Activated CD4-positive, alpha-beta T cell treated with anti-CD3 and anti-CD28 coated beads, Interleukin-2, amount 10 ng/mL, durations not matched to agents 7 days and 5 days (primary cell): ENCODE data around the gene TNNC2. TPM values are rescaled to one million over a fixed set of nuclear protein-coding genes. Genes with fewer than 3 reads are reported as not detected.
"Not testable (repeated sequence)": the region's sequence is repeated elsewhere in the genome, so short reads cannot be mapped to it uniquely, and the experiment has no call there.

Experiments
- CTCF ChIA-PET: fragments of 350-600 bp; sonication (Branson Sonifier 250); formaldehyde crosslinking; loops from one replicate; lab custom pipeline; 2021; ENCODE audit warnings: antibody characterized with exemption; lab: Charles Lee
- POLR2A ChIA-PET: fragments of 350-600 bp; sonication (Branson Sonifier 250); formaldehyde crosslinking; loops from one replicate; lab custom pipeline; 2021; ENCODE audit warnings: antibody characterized with exemption; lab: Charles Lee
- DNase-seq: peaks from one replicate; pipeline ENCODE4 v3.0.0-alpha.2; 2020
- H3K27ac Mint-ChIP-seq: one replicate; pipeline ENCODE4 v1.8.0; 2021; ENCODE audit warnings: mild to moderate bottlenecking, moderate library complexity, mixed read lengths
- H3K27me3 Mint-ChIP-seq: one replicate; pipeline ENCODE4 v1.8.0; 2021; ENCODE audit warnings: mixed read lengths
- H3K36me3 Mint-ChIP-seq: one replicate; pipeline ENCODE4 v1.8.0; 2021; ENCODE audit warnings: low read depth, mixed read lengths
- H3K4me1 Mint-ChIP-seq: one replicate; pipeline ENCODE4 v1.8.0; 2021; ENCODE audit warnings: mixed read lengths
- H3K4me3 Mint-ChIP-seq: one replicate; pipeline ENCODE4 v1.8.0; 2021; ENCODE audit warnings: mild to moderate bottlenecking, moderate library complexity, mixed read lengths
- H3K9me3 Mint-ChIP-seq: one replicate; pipeline ENCODE4 v1.8.0; 2021; ENCODE audit warnings: mixed read lengths
- total RNA-seq, 2 experiments: library from RNA; stranded (reverse); gene quantifications; one replicate each; pipeline ENCODE4 v1.2.3, GENCODE V29; 2021

The TNNC2 gene
- total RNA-seq, 2 experiments from 2014 or later, result not detected

DNA sequence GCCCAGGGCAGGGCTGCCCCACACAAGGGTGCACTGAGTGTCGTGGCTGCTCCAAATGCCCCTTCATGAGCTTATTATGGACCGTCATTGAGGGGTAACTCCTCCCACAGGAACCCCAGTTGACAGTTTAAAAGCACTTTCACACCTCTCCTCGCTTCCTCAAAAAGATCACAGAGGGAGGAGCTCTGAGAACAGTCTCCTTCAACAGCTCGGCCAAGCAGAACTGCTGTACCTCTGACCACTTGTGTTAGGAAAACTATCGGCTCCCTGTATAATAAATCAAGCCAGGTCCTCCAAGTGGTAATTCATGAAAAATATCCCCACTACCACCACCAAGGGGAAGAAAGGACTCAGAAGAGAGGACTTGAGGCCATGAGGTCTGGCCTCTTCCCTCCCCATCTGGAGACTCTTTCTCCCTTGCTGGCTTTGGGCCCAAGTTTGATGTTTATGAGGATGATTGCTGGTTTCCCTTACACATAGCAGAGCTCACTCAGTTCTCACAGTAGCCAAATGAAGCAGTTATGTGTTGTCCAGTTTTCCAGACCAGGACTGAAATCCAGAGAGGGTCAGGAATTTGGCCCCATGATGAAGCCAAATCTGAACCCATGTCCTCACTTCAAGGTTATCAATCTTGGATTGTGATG lies 15.2 kb upstream of the TNNC2 start:
- no peaks in the 10 kb centered on the region for H3K27me3 Mint-ChIP-seq
- ChIA-PET POLR2A (interaction anchor here (0.6 kb wide), 1 partner anchor 42 kb away, joined by 3 read pairs; no protein-coding TSS in a partner anchor), CTCF (interaction anchor here (0.8 to 1.4 kb wide), 4 partner anchors 10 to 15 kb away, joined by 3 to 6 read pairs (median 3); partner anchors contain the start of genes ACOT8 and ZSWIM3)
- peaks cover 12% of the 10 kb centered on the region for H3K36me3 Mint-ChIP-seq
- no peak overlapping the region for H3K4me3 Mint-ChIP-seq
- no peaks in the 10 kb centered on the region for H3K9me3 Mint-ChIP-seq
- no peak overlapping the region for H3K27ac Mint-ChIP-seq
- DNase-seq, result no peak
- no peaks in the 10 kb centered on the region for H3K4me1 Mint-ChIP-seq

DNA sequence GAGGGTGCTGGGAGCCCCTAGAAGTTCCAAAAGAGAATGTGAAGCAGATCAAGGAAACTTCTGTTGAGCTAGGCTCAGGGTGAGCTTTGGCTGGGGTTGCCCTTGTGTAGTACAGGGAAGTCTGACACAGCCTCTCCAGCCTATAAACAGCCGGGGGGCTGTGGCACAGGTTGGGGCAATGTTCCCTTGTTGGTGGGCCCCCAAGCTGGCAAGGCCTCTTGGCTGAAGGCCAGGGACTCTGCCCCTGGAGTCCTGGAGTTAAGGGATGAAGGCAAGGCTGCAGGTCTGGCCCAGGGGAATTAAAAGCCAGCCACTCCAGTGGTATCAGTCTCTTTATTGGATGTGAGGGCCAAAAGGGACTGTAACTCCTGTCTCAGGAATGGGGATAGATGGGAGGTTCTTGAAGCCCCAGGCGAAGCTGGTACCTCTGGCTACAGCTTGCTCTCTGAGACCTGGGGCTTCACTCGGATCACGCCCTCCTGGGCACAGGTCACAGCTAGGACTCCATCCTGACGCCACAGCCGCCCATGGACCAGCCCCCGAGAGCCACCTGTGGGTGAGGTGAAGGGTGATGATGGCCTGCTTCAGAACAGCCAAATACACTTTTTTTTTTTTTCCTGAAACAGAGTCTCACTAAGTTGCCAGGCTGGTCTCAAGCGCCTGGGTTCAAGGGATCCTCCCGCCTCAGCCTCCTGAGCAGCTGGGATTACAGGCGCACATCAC lies 14.5 kb upstream of the TNNC2 start:
- no peak overlapping the region for H3K27ac Mint-ChIP-seq
- no peaks in the 10 kb centered on the region for H3K4me1 Mint-ChIP-seq
- no peak for DNase-seq
- H3K4me3 Mint-ChIP-seq, result no peak overlapping the region
- ChIA-PET POLR2A (interaction anchor here (0.6 kb wide), 1 partner anchor 42 kb away, joined by 3 read pairs; no protein-coding TSS in a partner anchor), CTCF (interaction anchor here (0.8 to 2.4 kb wide), 6 partner anchors 11 to 74 kb away, joined by 3 to 6 read pairs (median 4); partner anchors contain the start of genes CTSA and NEURL2)
- no peaks in the 10 kb centered on the region for H3K9me3 Mint-ChIP-seq
- peaks cover 12% of the 10 kb centered on the region for H3K36me3 Mint-ChIP-seq
- H3K27me3 Mint-ChIP-seq, result no peaks in the 10 kb centered on the region

DNA sequence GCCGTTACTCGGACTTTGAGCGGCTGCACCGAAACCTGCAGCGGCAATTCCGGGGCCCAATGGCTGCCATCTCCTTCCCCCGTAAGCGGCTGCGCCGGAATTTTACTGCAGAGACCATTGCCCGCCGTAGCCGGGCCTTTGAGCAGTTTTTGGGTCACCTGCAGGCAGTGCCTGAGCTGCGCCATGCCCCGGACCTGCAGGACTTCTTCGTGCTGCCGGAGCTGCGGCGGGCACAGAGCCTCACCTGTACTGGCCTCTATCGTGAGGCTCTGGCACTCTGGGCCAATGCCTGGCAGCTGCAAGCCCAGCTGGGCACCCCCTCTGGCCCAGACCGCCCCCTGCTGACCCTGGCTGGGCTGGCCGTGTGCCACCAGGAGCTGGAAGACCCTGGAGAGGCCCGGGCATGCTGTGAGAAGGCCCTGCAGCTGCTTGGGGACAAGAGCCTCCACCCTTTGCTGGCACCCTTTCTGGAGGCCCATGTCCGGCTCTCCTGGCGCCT lies 13.6 kb upstream of the TNNC2 start:
- H3K4me3 Mint-ChIP-seq, result no peak overlapping the region
- H3K36me3 Mint-ChIP-seq, result peaks cover 9% of the 10 kb centered on the region
- no peak for DNase-seq
- POLR2A ChIA-PET, result no interaction called here
- CTCF ChIA-PET, result interaction anchor here (0.8 to 2.4 kb wide), 4 partner anchors 23 to 75 kb away, joined by 3 to 6 read pairs (median 4); partner anchors contain the start of genes CTSA and NEURL2
- no peaks in the 10 kb centered on the region for H3K4me1 Mint-ChIP-seq
- H3K9me3 Mint-ChIP-seq, result no peaks in the 10 kb centered on the region
- no peak overlapping the region for H3K27ac Mint-ChIP-seq
- no peaks in the 10 kb centered on the region for H3K27me3 Mint-ChIP-seq

DNA sequence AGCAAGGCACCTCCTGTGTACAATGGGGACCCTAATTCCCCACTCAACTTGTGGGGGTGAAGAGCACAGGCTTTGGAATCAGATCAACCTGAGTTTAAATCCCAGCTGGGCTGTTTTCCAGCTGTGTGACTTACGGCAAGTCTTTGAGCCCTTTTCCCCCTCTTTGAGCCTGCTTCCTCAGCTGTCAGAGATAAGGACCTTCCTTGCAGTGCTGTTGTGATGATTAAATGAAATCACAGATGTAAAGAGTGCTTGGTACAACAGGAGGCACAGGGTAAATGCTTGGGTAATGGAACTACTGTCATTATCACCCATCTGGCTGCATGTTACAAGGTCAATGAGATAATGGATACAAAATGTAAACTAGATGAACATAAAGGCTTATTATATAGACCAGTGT lies 9.7 kb upstream of the TNNC2 start:
- ChIA-PET CTCF (interaction anchor here (0.7 to 1.0 kb wide), 2 partner anchors 19 to 132 kb away, joined by 3 to 8 read pairs; no protein-coding TSS in a partner anchor), POLR2A (no interaction called here)
- DNase-seq, result no peak
- Mint-ChIP-seq H3K36me3 (no peaks in the 10 kb centered on the region), H3K4me3 (no peak overlapping the region), H3K27me3 (no peaks in the 10 kb centered on the region), H3K27ac (no peak overlapping the region), H3K4me1 (peaks cover 11% of the 10 kb centered on the region), H3K9me3 (no peaks in the 10 kb centered on the region)

DNA sequence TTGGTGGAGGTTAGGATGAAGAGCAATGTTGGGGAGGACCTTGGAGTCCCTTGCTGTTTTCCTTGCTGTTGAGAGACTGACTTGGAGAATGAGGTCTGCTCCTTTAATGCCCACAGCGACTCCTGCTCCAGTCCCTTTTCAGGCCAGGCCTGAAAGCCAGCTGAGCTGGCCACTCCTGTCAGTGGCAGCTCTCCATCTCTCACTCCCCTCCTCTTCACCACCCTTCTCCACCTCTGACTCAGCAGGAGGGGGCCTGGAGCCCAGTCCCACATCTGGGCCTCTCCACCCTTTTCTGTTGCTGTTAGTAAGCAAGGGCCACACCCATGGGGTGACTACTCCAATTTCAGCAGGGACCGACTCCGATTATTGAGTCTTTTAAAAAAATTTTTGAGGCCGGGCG lies 8.7 kb upstream of the TNNC2 start:
- CTCF ChIA-PET, result no interaction called here

DNA sequence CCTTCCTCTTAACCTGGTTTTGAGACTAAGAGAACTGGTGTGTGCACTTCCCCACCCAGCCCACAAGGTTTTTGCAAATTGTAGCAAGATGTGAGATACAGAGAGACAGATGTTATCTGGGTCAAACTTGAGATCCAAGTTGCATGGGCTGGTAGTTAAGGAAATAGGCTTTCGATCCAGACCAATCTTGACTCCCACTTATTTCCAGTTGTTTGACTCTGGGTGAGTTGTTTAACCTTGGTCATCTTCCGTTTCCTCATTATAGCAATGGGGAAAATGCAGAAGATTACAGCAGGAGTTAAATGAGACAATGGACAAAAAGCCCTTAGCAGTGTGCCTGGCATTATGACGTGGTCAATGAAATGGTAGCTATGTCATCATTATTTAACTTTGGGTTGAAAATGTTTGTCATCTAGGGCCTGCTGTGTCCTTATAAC lies 8.2 kb upstream of the TNNC2 start:
- Mint-ChIP-seq H3K4me1 (peaks cover 11% of the 10 kb centered on the region), H3K9me3 (no peaks in the 10 kb centered on the region), H3K27me3 (peaks cover under 1% of the 10 kb centered on the region), H3K36me3 (no peaks in the 10 kb centered on the region), H3K4me3 (peak overlapping the region; percentile 36), H3K27ac (no peak overlapping the region)
- CTCF ChIA-PET, result no interaction called here
- POLR2A ChIA-PET, result no interaction called here
- no peak for DNase-seq

More for the DNA sequence above, 8.7 kb upstream of the TNNC2 start:
- no peak overlapping the region for H3K4me3 Mint-ChIP-seq
- H3K36me3 Mint-ChIP-seq, result no peaks in the 10 kb centered on the region
- H3K9me3 Mint-ChIP-seq, result no peaks in the 10 kb centered on the region
- peaks cover 11% of the 10 kb centered on the region for H3K4me1 Mint-ChIP-seq
- no peak for DNase-seq
- H3K27ac Mint-ChIP-seq, result no peak overlapping the region
- POLR2A ChIA-PET, result no interaction called here
- H3K27me3 Mint-ChIP-seq, result no peaks in the 10 kb centered on the region

DNA sequence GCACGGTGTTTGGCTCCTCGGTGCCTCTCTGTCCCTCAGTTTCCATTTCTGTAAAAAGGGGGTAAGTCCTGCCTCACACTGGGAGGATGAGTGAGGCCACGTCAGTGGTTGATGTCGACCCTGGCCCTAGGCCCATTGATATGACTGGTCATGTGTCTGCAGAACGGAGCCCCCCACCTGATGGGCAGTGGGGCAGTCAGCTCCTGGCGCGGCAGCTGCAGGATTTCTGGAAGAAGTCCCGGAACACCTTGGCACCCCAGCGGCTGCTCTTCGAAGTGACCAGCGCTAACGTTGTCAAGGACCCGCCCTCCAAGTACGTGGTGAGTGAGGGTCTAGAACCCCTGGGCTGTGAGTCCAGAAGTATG lies 7.7 kb upstream of the TNNC2 start:
- Mint-ChIP-seq H3K4me3 (peak overlapping the region; percentile 36), H3K9me3 (no peaks in the 10 kb centered on the region), H3K4me1 (peaks cover 11% of the 10 kb centered on the region), H3K36me3 (no peaks in the 10 kb centered on the region), H3K27ac (no peak overlapping the region), H3K27me3 (peaks cover 2% of the 10 kb centered on the region)
- no peak for DNase-seq
- POLR2A ChIA-PET, result no interaction called here
- CTCF ChIA-PET, result no interaction called here

DNA sequence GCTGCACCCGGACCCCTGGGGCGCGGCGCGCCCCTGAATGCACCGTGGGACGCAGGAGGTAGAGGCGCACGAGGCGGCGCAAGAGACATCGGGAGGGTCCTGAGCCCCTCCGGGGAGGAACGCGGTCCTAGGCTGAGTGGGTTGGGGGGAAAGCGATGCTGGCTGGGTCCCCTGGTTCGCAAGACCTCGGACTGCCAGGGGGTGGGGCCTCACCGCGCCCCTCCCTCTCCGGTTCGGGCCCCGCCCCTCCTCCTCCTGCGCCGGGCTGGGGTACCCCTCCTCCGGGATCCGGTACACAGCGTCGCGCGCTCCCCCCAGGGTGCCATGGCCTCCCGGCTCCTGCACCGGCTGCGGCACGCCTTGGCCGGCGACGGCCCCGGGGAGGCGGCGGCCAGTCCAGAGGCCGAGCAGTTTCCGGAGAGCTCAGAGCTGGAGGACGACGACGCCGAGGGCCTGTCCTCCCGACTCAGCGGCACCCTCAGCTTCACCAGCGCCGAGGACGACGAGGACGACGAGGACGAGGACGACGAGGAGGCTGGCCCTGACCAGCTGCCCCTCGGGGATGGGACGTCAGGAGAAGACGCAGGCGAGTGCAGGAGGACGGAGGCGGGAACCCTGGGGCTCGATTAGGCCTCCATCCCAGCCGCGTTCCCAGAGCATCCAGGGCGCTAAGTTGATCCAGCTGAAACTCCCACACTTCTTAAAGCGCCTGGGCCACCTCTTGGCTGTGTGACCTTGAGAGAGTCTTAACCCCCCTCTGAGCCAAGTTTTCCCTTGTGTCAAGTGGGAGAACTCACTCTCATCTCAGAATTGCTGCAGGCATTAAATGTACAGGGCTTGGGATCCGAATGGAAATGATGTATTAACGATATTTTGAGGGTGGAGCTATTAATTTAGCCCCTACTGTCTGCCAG lies 7.0 kb upstream of the TNNC2 start:
- peaks cover 11% of the 10 kb centered on the region for H3K4me1 Mint-ChIP-seq
- no peak overlapping the region for H3K27ac Mint-ChIP-seq
- DNase-seq, result peak; percentile 25
- H3K27me3 Mint-ChIP-seq, result peaks cover 2% of the 10 kb centered on the region
- no peaks in the 10 kb centered on the region for H3K36me3 Mint-ChIP-seq
- ChIA-PET CTCF (interaction anchor here (1.4 kb wide), 1 partner anchor 62 kb away, joined by 3 read pairs; no protein-coding TSS in a partner anchor), POLR2A (interaction anchor here (0.9 kb wide), 1 partner anchor 21 kb away, joined by 4 read pairs; the partner anchor contains the start of gene UBE2C)
- H3K4me3 Mint-ChIP-seq, result peak overlapping the region; percentile 72
- no peaks in the 10 kb centered on the region for H3K9me3 Mint-ChIP-seq

DNA sequence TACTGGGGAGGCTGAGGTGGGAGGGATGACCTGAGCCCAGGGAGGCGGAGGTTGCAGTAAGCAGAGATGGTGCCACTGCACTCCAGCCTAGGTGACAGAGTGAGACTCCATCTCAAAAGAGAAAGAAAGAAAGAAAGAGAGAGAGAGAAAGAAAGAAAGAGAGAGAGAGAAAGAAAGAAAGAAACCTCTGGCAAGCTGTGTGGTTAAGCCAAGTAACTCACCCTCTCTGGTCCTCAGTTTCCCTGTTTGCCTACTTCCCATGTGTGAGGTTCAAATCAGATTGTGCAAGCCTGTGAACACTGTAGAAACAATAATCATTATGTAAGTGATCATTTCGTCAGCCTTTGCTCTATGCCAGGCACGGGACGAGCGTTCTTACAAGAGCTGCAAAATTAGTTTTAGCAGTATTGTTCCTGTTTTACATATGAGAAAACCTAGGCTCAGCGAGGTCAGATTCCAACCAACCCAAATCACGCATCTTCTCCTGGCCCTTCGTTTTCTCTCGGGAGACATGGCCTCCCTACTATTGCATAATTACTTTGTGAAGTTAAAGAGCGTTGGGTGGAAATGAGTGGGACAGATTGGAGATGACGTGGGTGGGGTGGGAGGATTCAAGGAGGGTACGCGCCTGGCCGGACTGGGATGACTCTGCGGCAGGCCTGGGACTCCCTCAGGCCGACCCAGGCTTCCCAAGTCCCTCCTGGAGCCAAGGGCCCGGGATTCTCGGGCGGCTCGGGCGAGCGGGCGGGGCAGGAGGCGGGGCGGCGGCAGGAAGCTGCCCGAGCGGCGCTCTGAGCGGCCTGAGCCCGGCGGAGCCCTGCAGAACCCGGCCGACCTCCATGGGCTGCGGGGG lies 6.1 kb upstream of the TNNC2 start, which contains the start of gene SNX21:
TSS of gene SNX21 (plus strand) at position 770 of the 853 bp plus-strand sequence. CDS start 121 bp downstream, outside the sequence.
- H3K9me3 Mint-ChIP-seq, result no peaks in the 10 kb centered on the region
- peaks cover 2% of the 10 kb centered on the region for H3K27me3 Mint-ChIP-seq
- ChIA-PET POLR2A (interaction anchor here (0.9 kb wide), 1 partner anchor 20 kb away, joined by 4 read pairs; the partner anchor contains the start of gene UBE2C), CTCF (interaction anchor here (1.2 to 1.4 kb wide), 2 partner anchors 9 to 63 kb away, joined by 3 to 5 read pairs; no protein-coding TSS in a partner anchor)
- peak within 1 kb of the TSS; percentile 72 for H3K4me3 Mint-ChIP-seq
- peak within 1 kb of the TSS; percentile 52 for H3K27ac Mint-ChIP-seq
- no peaks in the 10 kb centered on the region for H3K36me3 Mint-ChIP-seq
- DNase-seq, result peak; percentile 18
- peaks cover 11% of the 10 kb centered on the region for H3K4me1 Mint-ChIP-seq

DNA sequence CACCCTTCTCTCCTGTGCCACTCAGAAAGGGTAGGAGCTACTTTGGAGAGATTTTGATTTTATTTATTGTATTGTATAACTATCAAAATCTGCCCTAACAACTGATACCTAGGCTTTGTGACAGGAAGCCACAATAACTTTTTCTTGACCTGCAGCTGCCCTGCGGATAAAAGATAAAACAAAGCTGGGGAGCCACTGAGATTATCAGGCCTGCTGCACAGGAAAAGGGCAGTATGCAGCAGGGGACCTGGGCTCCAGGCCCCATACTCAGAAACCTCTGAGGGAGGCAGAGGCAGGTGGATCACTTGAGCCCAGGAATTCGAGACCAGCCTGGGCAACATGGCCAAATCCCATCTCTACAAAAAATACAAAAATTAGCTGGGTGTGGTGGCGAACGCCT lies 5.5 kb upstream of the TNNC2 start:
- ChIA-PET POLR2A (no interaction called here), CTCF (interaction anchor here (0.9 to 1.4 kb wide), 3 partner anchors 8 to 64 kb away, joined by 3 to 5 read pairs (median 3); no protein-coding TSS in a partner anchor)
- H3K4me3 Mint-ChIP-seq, result peak overlapping the region; percentile 72
- no peaks in the 10 kb centered on the region for H3K9me3 Mint-ChIP-seq
- H3K27me3 Mint-ChIP-seq, result peaks cover 2% of the 10 kb centered on the region
- H3K36me3 Mint-ChIP-seq, result no peaks in the 10 kb centered on the region
- H3K4me1 Mint-ChIP-seq, result peaks cover 11% of the 10 kb centered on the region
- no peak overlapping the region for H3K27ac Mint-ChIP-seq
- DNase-seq, result no peak

DNA sequence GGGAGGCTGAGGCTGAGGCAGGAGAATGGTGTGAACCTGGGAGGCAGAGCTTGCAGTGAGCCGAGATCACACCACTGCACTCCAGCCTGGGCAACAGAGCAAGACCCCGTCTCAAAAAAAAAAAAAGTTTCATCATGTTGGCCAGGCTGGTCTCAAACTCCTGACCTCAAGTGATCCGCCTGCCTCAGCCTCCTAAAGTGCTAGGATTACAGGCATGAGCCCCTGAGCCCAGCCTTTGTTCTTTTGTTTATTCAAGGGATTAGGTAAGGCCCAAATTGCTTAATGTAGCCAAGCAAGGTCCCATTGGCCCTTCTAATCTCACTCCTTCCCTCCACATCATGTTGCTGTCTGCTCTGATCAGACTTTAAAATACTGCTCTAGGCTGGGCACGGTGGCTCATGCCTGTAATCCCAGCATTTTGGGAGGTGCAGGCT lies 2.6 kb upstream of the TNNC2 start:
- H3K4me1 Mint-ChIP-seq, DNase-seq, H3K27ac Mint-ChIP-seq, H3K36me3 Mint-ChIP-seq, H3K27me3 Mint-ChIP-seq, H3K9me3 Mint-ChIP-seq, POLR2A ChIA-PET, H3K4me3 Mint-ChIP-seq: not testable (repeated sequence)
- CTCF ChIA-PET, result interaction anchor here (0.8 kb wide), 1 partner anchor 16 kb away, joined by 5 read pairs; no protein-coding TSS in a partner anchor
